SK-N-SH (cell line): ENCODE measurements around the gene AFF3. TPM values are rescaled to one million over a fixed set of nuclear protein-coding genes. Genes with fewer than 3 reads are reported as not detected.

Experiments used
- CTCF ChIA-PET: fragments of 300-600, 350-600 bp; formaldehyde crosslinking; extraction: SDS; loops from one replicate; lab custom pipeline; 2021; lab: Yijun Ruan, JAX
- POLR2A ChIA-PET: fragments of 350-600 bp; sonication (Branson Sonifier 250); formaldehyde crosslinking; extraction: SDS; loops from one replicate; lab custom pipeline; 2020; ENCODE audit warnings: antibody characterized with exemption, inconsistent platforms; lab: Yijun Ruan, JAX
- DNase-seq: peaks from one replicate; pipeline ENCODE4 v3.0.0; 2012
- H2AFZ ChIP-seq: fragments of 200-600 bp; sonication (generic); 2 replicates; pipeline ENCODE4 v1.8.1; 2016; ENCODE audit warnings: antibody characterized with exemption, mild to moderate bottlenecking, low read depth
- H3F3A ChIP-seq: fragments of 200-600 bp; sonication (generic); replicated peaks from 2 replicates; pipeline ENCODE3; 2016; ENCODE audit warnings: antibody characterized with exemption, mild to moderate bottlenecking; ENCODE audit not compliant: insufficient read depth
- H3K27ac ChIP-seq, 2 experiments: fragments of 200-500 bp in 1 of 2; fragments of 200-600 bp in 1 of 2; sonication (Bioruptor generic) in 1 of 2; sonication (generic), shearing (Covaris generic) in 1 of 2; 2 replicates each; pipeline versions ENCODE4 v1.5.1 to v1.6.1; 2014 to 2016; ENCODE audit warnings: low read depth in 2 of 2, inconsistent platforms in 1 of 2, low read length in 1 of 2, mild to moderate bottlenecking in 1 of 2, mixed read lengths in 1 of 2
- H3K27me3 ChIP-seq: fragments of 200-600 bp; sonication (generic), shearing (Covaris generic); 2 replicates; pipeline ENCODE4 v1.6.1; 2016; ENCODE audit warnings: mixed run types; ENCODE audit not compliant: insufficient read depth
- H3K36me3 ChIP-seq, 2 experiments: fragments of 200-500 bp in 1 of 2; fragments of 200-600 bp in 1 of 2; sonication (Bioruptor generic) in 1 of 2; sonication (generic) in 1 of 2; replicated peaks in 1 of 2; 2 replicates each; pipeline versions ENCODE3 to v1.5.1; 2014 to 2016; ENCODE audit warnings: low read length in 1 of 2, mild to moderate bottlenecking in 1 of 2; ENCODE audit not compliant: insufficient read depth in 2 of 2, control insufficient read depth in 1 of 2
- H3K4me1 ChIP-seq, 2 experiments: fragments of 200-500 bp in 1 of 2; fragments of 200-600 bp in 1 of 2; sonication (Bioruptor generic) in 1 of 2; sonication (generic), shearing (Covaris generic) in 1 of 2; 2 replicates each; pipeline versions ENCODE4 v1.5.1 to v1.6.1; 2014 to 2016; ENCODE audit warnings: low read depth in 1 of 2, low read length in 1 of 2, mixed run types in 1 of 2; ENCODE audit not compliant: insufficient read depth in 2 of 2, control insufficient read depth in 1 of 2
- H3K4me2 ChIP-seq: fragments of 200-600 bp; sonication (generic), shearing (Covaris generic); 2 replicates; pipeline ENCODE4 v1.6.1; 2017; ENCODE audit warnings: mixed run types
- H3K4me3 ChIP-seq, 2 experiments: fragments of 200-500 bp in 1 of 2; fragments of 200-600 bp in 1 of 2; sonication (Bioruptor generic) in 1 of 2; sonication (generic), shearing (Covaris generic) in 1 of 2; 2 replicates each; pipeline versions ENCODE4 v1.5.1 to v1.8.1; 2014 to 2016; ENCODE audit warnings: low read depth in 2 of 2, inconsistent platforms in 1 of 2, low read length in 1 of 2, mild to moderate bottlenecking in 1 of 2, mixed read lengths in 1 of 2, moderate library complexity in 1 of 2
- H3K79me2 ChIP-seq: fragments of 200-600 bp; sonication (generic); 2 replicates; pipeline ENCODE4 v1.8.1; 2017; ENCODE audit warnings: mild to moderate bottlenecking; ENCODE audit not compliant: insufficient read depth
- H3K9ac ChIP-seq: fragments of 200-600 bp; sonication (generic); 2 replicates; pipeline ENCODE4 v1.6.1; 2017; ENCODE audit warnings: mixed run types
- H3K9me2 ChIP-seq: fragments of 200-600 bp; sonication (generic); 2 replicates; pipeline ENCODE4 v1.6.1; 2017; ENCODE audit warnings: mixed run types
- H3K9me3 ChIP-seq: fragments of 200-600 bp; sonication (generic); 2 replicates; pipeline ENCODE4 v1.6.1; 2017; ENCODE audit warnings: mixed run types, mild to moderate bottlenecking, moderate library complexity
- H4K20me1 ChIP-seq: fragments of 200-600 bp; sonication (generic); 2 replicates; pipeline ENCODE4 v1.6.1; 2017; ENCODE audit warnings: mild to moderate bottlenecking, mixed run types; ENCODE audit not compliant: insufficient read depth
- ELF1 ChIP-seq: IDR thresholded peaks from 2 replicates; pipeline ENCODE4 v1.4.0; 2012
- GABPA ChIP-seq: IDR thresholded peaks from 2 replicates; pipeline ENCODE4 v1.4.0; 2012; ENCODE audit warnings: low read depth, mild to moderate bottlenecking
- GATA2 ChIP-seq: sonication (generic); formaldehyde crosslinking; IDR thresholded peaks from 2 replicates; pipeline ENCODE4 v1.5.0; 2020; ENCODE audit warnings: mild to moderate bottlenecking, missing genetic modification reagents
- JUND ChIP-seq: IDR thresholded peaks from 2 replicates; pipeline ENCODE4 v1.4.0; 2012
- MEF2A ChIP-seq: IDR thresholded peaks from 2 replicates; pipeline ENCODE4 v1.4.0; 2012; ENCODE audit warnings: low read depth, borderline replicate concordance
- MXI1 ChIP-seq: IDR thresholded peaks from 2 replicates; pipeline ENCODE4 v1.6.1; 2012; ENCODE audit warnings: mild to moderate bottlenecking, low read depth, low read length, improper control_type of control experiment
- RAD21 ChIP-seq: IDR thresholded peaks from 2 replicates; pipeline ENCODE4 v1.6.1; 2012; ENCODE audit warnings: mild to moderate bottlenecking, low read length
- RXRA ChIP-seq: IDR thresholded peaks from 2 replicates; pipeline ENCODE4 v1.4.0; 2012; ENCODE audit warnings: low read depth, mild to moderate bottlenecking, borderline replicate concordance
- TAF1 ChIP-seq: IDR thresholded peaks from 2 replicates; pipeline ENCODE4 v1.6.1; 2012; ENCODE audit warnings: low read depth, mild to moderate bottlenecking, low read length, moderate library complexity, borderline replicate concordance
- YY1 ChIP-seq: IDR thresholded peaks from 2 replicates; pipeline ENCODE4 v1.4.0; 2012; ENCODE audit warnings: low read depth, mild to moderate bottlenecking
- WGBS: methylation state at CpG from one replicate; pipeline ENCODE4 v1.1.6; 2017; ENCODE audit warnings: low lambda C conversion rate; 5-methylcytosine and 5-hydroxymethylcytosine counted together
- polyA plus RNA-seq, 3 experiments: library from polyadenylated mRNA; depleted of rRNA; stranded (reverse); fragments of >200 nt; gene quantifications; 2 replicates each; pipeline ENCODE4 v1.2.3, GENCODE V29; 2012
- TF ChIP-seq, protein P1 (sequence below): IDR thresholded peaks from 2 replicates; pipeline ENCODE4 v1.6.1; 2012; ENCODE audit warnings: mild to moderate bottlenecking, low read depth, low read length, moderate library complexity
- TF ChIP-seq, protein P2 (sequence below): fragments of 150-350 bp; IDR thresholded peaks from 2 replicates; pipeline ENCODE4 v1.6.1; 2017; ENCODE audit warnings: antibody characterized with exemption, low read length, low read depth, borderline replicate concordance
- TF ChIP-seq, protein P3 (sequence below): IDR thresholded peaks from 2 replicates; pipeline ENCODE4 v1.4.0; 2012; ENCODE audit warnings: low read depth, borderline replicate concordance
- TF ChIP-seq, protein P4 (sequence below): fragments of 150-350 bp; IDR thresholded peaks from 2 replicates; pipeline ENCODE4 v1.6.1; 2016; ENCODE audit warnings: mild to moderate bottlenecking, low read depth, low read length
- TF ChIP-seq, protein P5 (sequence below): IDR thresholded peaks from 2 replicates; pipeline ENCODE4 v1.4.0; 2012; ENCODE audit warnings: low read depth, borderline replicate concordance
- TF ChIP-seq, protein P6 (sequence below): fragments of 200-600 bp; sonication (generic); IDR thresholded peaks from 2 replicates; pipeline ENCODE4 v1.6.1; 2017; ENCODE audit warnings: antibody characterized with exemption, mild to moderate bottlenecking, moderate library complexity
- TF ChIP-seq, protein P7 (sequence below): IDR thresholded peaks from 2 replicates; pipeline ENCODE4 v1.4.0; 2012; ENCODE audit warnings: low read depth

Gene AFF3
- polyA plus RNA-seq, 1 of the 3 experiments (the other 2 are of a cell fraction): 0.36 TPM

DNA sequence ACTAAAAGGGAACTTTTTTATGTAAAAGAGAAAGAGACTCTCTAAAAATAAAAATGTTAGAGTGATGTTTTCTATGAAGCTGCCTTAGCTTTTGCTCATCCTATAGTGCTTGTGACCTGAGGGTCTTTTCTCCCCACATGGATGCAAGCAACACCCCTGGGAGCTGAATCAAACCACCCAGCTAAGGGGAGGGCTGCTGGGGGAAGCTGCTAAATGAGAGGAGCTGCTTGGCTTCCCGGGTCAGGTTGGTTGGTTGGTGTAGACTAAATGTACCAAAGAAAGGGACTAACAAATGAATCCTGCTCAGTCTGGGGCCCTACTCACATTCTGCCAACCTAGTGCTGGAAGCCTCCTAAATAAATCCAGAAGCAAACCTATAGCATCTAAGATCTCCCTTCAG is 35.0 kb downstream of the AFF3 start:
- H3F3A ChIP-seq: no peaks in the 10 kb centered on the region
- WGBS: 70% methylated on average over 1 of the region's 1 CpG
- H3K9me3 ChIP-seq: no peaks in the 10 kb centered on the region
- peaks cover 16% of the 10 kb centered on the region; the same call in 1 of the 2 replicates for H3K27me3 ChIP-seq
- no peak overlapping the region for H2AFZ ChIP-seq
- no peaks in the 10 kb centered on the region for H3K36me3 ChIP-seq
- no peak overlapping the region for H3K27ac ChIP-seq
- no peaks in the 10 kb centered on the region for H3K9me2 ChIP-seq
- CTCF ChIA-PET: interaction anchor here (1.5 to 2.0 kb wide), 2 partner anchors 12 to 23 kb away, joined by 5 to 6 read pairs; no protein-coding TSS in a partner anchor
- no peak overlapping the region for H3K9ac ChIP-seq
- POLR2A ChIA-PET: no interaction called here
- H4K20me1 ChIP-seq: no peaks in the 10 kb centered on the region
- no peak for TF ChIP-seq MXI1
- TF ChIP-seq RXRA: no peak
- TF ChIP-seq, protein P1, sequence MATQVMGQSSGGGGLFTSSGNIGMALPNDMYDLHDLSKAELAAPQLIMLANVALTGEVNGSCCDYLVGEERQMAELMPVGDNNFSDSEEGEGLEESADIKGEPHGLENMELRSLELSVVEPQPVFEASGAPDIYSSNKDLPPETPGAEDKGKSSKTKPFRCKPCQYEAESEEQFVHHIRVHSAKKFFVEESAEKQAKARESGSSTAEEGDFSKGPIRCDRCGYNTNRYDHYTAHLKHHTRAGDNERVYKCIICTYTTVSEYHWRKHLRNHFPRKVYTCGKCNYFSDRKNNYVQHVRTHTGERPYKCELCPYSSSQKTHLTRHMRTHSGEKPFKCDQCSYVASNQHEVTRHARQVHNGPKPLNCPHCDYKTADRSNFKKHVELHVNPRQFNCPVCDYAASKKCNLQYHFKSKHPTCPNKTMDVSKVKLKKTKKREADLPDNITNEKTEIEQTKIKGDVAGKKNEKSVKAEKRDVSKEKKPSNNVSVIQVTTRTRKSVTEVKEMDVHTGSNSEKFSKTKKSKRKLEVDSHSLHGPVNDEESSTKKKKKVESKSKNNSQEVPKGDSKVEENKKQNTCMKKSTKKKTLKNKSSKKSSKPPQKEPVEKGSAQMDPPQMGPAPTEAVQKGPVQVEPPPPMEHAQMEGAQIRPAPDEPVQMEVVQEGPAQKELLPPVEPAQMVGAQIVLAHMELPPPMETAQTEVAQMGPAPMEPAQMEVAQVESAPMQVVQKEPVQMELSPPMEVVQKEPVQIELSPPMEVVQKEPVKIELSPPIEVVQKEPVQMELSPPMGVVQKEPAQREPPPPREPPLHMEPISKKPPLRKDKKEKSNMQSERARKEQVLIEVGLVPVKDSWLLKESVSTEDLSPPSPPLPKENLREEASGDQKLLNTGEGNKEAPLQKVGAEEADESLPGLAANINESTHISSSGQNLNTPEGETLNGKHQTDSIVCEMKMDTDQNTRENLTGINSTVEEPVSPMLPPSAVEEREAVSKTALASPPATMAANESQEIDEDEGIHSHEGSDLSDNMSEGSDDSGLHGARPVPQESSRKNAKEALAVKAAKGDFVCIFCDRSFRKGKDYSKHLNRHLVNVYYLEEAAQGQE: no peak
- TF ChIP-seq TAF1: no peak
- TF ChIP-seq RAD21: no peak
- no peak for TF ChIP-seq YY1
- no peak for TF ChIP-seq ELF1
- no peak for TF ChIP-seq GABPA
- TF ChIP-seq JUND: no peak
- no peak for TF ChIP-seq GATA2 (CRISPR knock-in tag)
- H3K4me1 ChIP-seq: peaks cover 0 to 17% of the 10 kb centered on the region in 2 experiments; a peak in 2 of 4 replicates
- no peak for DNase-seq
- no peaks in the 10 kb centered on the region for H3K79me2 ChIP-seq
- no peak overlapping the region for H3K4me2 ChIP-seq
- no peak overlapping the region for H3K4me3 ChIP-seq

DNA sequence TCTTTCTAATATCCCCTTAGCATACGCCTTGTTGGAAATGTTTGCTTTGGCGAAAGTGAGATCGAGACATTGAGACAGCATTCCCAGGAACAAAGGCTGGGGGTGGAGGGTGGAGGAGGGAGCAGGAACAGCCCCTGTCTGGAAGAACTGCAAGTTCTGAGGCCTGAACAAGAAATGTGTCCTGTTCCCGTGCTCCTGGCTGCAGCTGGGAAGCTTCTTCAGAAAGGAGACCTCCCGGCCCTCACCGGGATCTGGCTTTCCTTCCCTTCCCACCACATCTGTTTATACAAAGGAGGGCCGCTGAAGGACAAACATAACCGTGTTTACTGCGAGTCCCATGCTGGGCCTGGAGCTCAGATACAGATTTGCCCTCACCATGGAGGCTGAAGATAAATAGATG is 35.9 kb downstream of the AFF3 start:
- POLR2A ChIA-PET: no interaction called here
- Histone ChIP-seq H3K9me2 (no peaks in the 10 kb centered on the region), H3K4me1 (peaks cover 0 to 17% of the 10 kb centered on the region in 2 experiments; a peak in 2 of 4 replicates), H3K4me3 (no peak overlapping the region), H3F3A (no peaks in the 10 kb centered on the region), H4K20me1 (no peaks in the 10 kb centered on the region), H3K27ac (no peak overlapping the region), H3K9me3 (no peaks in the 10 kb centered on the region), H2AFZ (no peak overlapping the region), H3K9ac (no peak overlapping the region), H3K27me3 (peaks cover 16% of the 10 kb centered on the region; the same call in 1 of the 2 replicates), H3K4me2 (no peak overlapping the region), H3K36me3 (no peaks in the 10 kb centered on the region), H3K79me2 (no peaks in the 10 kb centered on the region)
- no peak for DNase-seq
- 87% methylated on average over 6 of the region's 9 CpGs for WGBS
- CTCF ChIA-PET: interaction anchor here (1.4 to 1.7 kb wide), 3 partner anchors 14 to 154 kb away, joined by 3 to 7 read pairs (median 4); no protein-coding TSS in a partner anchor
- TF ChIP-seq, protein P2, sequence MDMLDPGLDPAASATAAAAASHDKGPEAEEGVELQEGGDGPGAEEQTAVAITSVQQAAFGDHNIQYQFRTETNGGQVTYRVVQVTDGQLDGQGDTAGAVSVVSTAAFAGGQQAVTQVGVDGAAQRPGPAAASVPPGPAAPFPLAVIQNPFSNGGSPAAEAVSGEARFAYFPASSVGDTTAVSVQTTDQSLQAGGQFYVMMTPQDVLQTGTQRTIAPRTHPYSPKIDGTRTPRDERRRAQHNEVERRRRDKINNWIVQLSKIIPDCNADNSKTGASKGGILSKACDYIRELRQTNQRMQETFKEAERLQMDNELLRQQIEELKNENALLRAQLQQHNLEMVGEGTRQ: no peak
- TF ChIP-seq, protein P3, sequence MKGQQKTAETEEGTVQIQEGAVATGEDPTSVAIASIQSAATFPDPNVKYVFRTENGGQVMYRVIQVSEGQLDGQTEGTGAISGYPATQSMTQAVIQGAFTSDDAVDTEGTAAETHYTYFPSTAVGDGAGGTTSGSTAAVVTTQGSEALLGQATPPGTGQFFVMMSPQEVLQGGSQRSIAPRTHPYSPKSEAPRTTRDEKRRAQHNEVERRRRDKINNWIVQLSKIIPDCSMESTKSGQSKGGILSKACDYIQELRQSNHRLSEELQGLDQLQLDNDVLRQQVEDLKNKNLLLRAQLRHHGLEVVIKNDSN: no peak
- TF ChIP-seq MEF2A (no peak), JUND (no peak)
- TF ChIP-seq, protein P4, sequence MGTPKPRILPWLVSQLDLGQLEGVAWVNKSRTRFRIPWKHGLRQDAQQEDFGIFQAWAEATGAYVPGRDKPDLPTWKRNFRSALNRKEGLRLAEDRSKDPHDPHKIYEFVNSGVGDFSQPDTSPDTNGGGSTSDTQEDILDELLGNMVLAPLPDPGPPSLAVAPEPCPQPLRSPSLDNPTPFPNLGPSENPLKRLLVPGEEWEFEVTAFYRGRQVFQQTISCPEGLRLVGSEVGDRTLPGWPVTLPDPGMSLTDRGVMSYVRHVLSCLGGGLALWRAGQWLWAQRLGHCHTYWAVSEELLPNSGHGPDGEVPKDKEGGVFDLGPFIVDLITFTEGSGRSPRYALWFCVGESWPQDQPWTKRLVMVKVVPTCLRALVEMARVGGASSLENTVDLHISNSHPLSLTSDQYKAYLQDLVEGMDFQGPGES: no peak
- TF ChIP-seq, protein P5, sequence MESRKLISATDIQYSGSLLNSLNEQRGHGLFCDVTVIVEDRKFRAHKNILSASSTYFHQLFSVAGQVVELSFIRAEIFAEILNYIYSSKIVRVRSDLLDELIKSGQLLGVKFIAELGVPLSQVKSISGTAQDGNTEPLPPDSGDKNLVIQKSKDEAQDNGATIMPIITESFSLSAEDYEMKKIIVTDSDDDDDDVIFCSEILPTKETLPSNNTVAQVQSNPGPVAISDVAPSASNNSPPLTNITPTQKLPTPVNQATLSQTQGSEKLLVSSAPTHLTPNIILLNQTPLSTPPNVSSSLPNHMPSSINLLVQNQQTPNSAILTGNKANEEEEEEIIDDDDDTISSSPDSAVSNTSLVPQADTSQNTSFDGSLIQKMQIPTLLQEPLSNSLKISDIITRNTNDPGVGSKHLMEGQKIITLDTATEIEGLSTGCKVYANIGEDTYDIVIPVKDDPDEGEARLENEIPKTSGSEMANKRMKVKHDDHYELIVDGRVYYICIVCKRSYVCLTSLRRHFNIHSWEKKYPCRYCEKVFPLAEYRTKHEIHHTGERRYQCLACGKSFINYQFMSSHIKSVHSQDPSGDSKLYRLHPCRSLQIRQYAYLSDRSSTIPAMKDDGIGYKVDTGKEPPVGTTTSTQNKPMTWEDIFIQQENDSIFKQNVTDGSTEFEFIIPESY: no peak
- TF ChIP-seq, protein P6, sequence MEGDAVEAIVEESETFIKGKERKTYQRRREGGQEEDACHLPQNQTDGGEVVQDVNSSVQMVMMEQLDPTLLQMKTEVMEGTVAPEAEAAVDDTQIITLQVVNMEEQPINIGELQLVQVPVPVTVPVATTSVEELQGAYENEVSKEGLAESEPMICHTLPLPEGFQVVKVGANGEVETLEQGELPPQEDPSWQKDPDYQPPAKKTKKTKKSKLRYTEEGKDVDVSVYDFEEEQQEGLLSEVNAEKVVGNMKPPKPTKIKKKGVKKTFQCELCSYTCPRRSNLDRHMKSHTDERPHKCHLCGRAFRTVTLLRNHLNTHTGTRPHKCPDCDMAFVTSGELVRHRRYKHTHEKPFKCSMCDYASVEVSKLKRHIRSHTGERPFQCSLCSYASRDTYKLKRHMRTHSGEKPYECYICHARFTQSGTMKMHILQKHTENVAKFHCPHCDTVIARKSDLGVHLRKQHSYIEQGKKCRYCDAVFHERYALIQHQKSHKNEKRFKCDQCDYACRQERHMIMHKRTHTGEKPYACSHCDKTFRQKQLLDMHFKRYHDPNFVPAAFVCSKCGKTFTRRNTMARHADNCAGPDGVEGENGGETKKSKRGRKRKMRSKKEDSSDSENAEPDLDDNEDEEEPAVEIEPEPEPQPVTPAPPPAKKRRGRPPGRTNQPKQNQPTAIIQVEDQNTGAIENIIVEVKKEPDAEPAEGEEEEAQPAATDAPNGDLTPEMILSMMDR: no peak
- TF ChIP-seq, protein P7, sequence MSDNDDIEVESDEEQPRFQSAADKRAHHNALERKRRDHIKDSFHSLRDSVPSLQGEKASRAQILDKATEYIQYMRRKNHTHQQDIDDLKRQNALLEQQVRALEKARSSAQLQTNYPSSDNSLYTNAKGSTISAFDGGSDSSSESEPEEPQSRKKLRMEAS: no peak
